ENCODE results near the gene XCL2.

Gene XCL2

DNA sequence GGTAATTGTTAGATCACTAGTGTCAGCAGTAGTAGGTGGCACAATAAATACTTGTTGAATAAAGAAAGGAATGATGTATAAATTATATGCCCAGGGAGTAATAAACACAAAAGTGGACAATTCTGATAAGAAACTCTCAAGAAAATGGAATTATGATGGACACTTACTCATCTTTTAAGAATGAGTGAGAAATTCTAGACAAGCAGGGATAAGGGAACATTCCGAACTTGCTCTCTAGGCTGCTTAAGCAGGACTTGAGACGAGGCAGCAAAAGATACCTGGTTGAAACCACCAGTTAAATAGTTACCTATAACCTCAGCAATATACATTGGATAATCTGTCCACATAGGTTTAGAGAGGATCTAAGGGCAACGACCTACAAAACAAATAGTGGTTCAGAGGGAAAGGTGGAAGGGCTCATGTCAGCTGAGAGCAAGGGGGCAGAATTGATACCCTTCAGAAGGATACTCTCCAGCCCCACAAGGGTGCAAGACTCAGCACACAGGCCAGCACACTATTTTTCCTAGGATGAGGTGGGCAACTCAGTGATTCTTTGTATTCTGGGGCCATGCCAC, 46.3 kb downstream of the XCL2 start:
- no peak for DNase-seq (ENCODE audit: low spot score in 2 of 2)

GRCh38 chr1:168491527-168492164, 52.2 kb downstream of the XCL2 start:
- no peak overlapping the region for H3K4me3 Mint-ChIP-seq
- no peaks in the 10 kb centered on the region for H3K4me1 Mint-ChIP-seq
- H3K27ac Mint-ChIP-seq = no peak overlapping the region
- DNase-seq (ENCODE audit: low spot score in 2 of 2) = no peak
- peaks cover 2% of the 10 kb centered on the region for H3K27me3 Mint-ChIP-seq
- no peaks in the 10 kb centered on the region for H3K9me3 Mint-ChIP-seq
- ATAC-seq (ENCODE audit: low read depth) = no peak
- no peaks in the 10 kb centered on the region for H3K36me3 Mint-ChIP-seq

More for the DNA sequence above, 46.3 kb downstream of the XCL2 start:
- no peak overlapping the region for H3K27ac Mint-ChIP-seq
- no peaks in the 10 kb centered on the region for H3K36me3 Mint-ChIP-seq
- peaks cover 3% of the 10 kb centered on the region for H3K27me3 Mint-ChIP-seq
- H3K4me1 Mint-ChIP-seq = no peaks in the 10 kb centered on the region
- ATAC-seq (ENCODE audit: low read depth) = no peak
- H3K9me3 Mint-ChIP-seq = no peaks in the 10 kb centered on the region
- H3K4me3 Mint-ChIP-seq = no peak overlapping the region
